ENCODE data around the gene YJEFN3. TPM values are rescaled to one million over a fixed set of nuclear protein-coding genes. Genes with fewer than 3 reads are reported as not detected.

The YJEFN3 gene
- total RNA-seq, 1 experiment from 2014 or later, result 16.6 TPM

DNA sequence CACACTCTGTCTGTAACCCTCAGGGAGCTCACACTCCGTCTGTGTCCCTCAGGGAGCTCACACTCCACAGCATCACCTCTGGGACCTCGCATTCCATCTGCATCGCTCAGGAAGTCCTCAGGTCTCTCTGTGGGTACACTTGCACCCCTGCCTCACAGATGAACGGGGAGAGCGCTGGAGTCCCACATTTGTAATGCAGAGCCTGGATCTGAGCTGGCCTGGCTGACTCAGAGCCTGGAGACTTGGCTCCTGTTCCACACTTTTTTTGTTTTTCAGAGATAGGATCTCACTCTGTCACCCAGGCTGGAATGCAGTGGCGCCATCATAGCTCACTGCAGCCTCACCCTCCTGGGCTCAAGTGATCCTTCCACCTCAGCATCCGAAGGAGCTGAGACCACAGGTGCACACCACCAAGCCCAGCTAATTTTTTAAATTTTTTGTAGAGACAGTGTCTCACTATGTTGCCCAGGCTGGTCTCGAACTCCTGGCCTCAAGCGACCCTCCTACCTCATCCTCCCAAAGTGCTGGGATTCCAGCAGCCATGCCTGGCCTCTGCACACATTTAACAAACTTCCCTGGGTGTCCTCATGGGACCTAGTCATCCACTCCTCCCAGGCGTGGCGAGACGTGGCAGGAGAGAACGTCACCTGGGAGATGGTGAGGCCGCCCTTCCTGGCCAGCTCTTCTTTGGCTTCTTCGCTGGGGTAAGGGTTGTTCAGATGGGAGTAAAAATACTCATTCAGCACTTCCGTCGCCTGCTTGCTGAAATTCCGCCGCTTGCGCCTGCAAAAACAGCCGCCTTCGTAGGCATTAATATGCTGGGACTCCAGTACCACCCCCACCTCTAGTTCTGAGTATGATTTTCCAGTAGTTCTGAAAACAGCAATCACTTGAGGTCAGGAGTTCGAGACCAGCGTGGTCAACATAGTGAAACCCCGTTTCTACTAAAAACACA is 40.4 kb downstream of the YJEFN3 start:
- Histone ChIP-seq H2BK15ac (ENCODE audit: low read depth, low read length) (no peak overlapping the region), H3K27ac (ENCODE audit: insufficient read length, low read depth, low read length) (no peak overlapping the region), H3K18ac (ENCODE audit: insufficient read length, low read depth, low read length) (no peak overlapping the region), H4K5ac (ENCODE audit: insufficient read length, low read depth, low read length) (no peak overlapping the region), H2BK120ac (ENCODE audit: low read depth, low read length, poor library complexity, severe bottlenecking) (no peak overlapping the region), H4K20me1 (ENCODE audit: control insufficient read depth, insufficient read depth, insufficient read length) (no peaks in the 10 kb centered on the region), H3K23ac (ENCODE audit: insufficient read length, low read depth, low read length) (no peak overlapping the region), H2AFZ (ENCODE audit: low read length) (no peak overlapping the region), H2AK5ac (ENCODE audit: insufficient read length, low read length) (no peak overlapping the region), H3K56ac (ENCODE audit: insufficient read length, low read depth, low read length) (no peak overlapping the region), H4K91ac (ENCODE audit: insufficient read length, low read depth, low read length) (no peak overlapping the region), H3T11ph (ENCODE audit: low read length) (no peak overlapping the region), H2BK12ac (ENCODE audit: insufficient read length, low read depth, low read length) (no peak overlapping the region), H3K9ac (ENCODE audit: extremely low read depth, insufficient read length, low read length) (no peak overlapping the region), H3K79me2 (ENCODE audit: insufficient read depth, low read length) (no peaks in the 10 kb centered on the region), H3K4me1 (ENCODE audit: insufficient read depth, low read length) (no peaks in the 10 kb centered on the region), H2BK5ac (ENCODE audit: insufficient read length, low read length) (no peak overlapping the region), H3K14ac (ENCODE audit: insufficient read depth, low read length) (no peak overlapping the region), H3K79me1 (ENCODE audit: insufficient read depth, low read depth, low read length, poor library complexity, severe bottlenecking) (no peaks in the 10 kb centered on the region), H3K4ac (ENCODE audit: low read depth, low read length) (no peak overlapping the region), H3K23me2 (ENCODE audit: insufficient read length, low read depth, low read length, poor library complexity, severe bottlenecking) (no peaks in the 10 kb centered on the region), H3K27me3 (ENCODE audit: insufficient read depth, low read length) (no peaks in the 10 kb centered on the region), H4K8ac (replicated peaks; ENCODE audit: insufficient read length, low read depth, low read length) (no peak overlapping the region), H3K4me2 (ENCODE audit: insufficient read depth, insufficient read length, low read length) (no peak overlapping the region), H3K9me3 (ENCODE audit: control insufficient read depth, low read depth, low read length) (no peaks in the 10 kb centered on the region), H2BK20ac (ENCODE audit: low read depth, low read length, poor library complexity, severe bottlenecking) (no peak overlapping the region)
- Mint-ChIP-seq H3K4me1 (peaks cover 8 to 9% of the 10 kb centered on the region in 2 experiments; a peak in 3 of 4 replicates), H3K27ac (no peak overlapping the region), H3K27me3 (ENCODE audit: low read depth) (peaks cover 13% of the 10 kb centered on the region), H3K36me3 (ENCODE audit: insufficient read depth in 1 of 3, low read depth in 3 of 3) (peaks cover 15 to 21% (median 15%) of the 10 kb centered on the region in 3 experiments), H3K9me3 (peaks cover 0 to 3% of the 10 kb centered on the region in 2 experiments; a peak in 1 of 5 replicates), H3K4me3 (peak overlapping the region in 1 of 2 experiments; percentile 26; a peak in 1 of 5 replicates)
- DNase-seq, result no peak
- TF ChIP-seq CTCF (conservative IDR thresholded peaks at IDR 0.05), result no peak
- WGBS (ENCODE audit: extremely low coverage, insufficient read length, low lambda C conversion rate), result no CpG with 5 or more reads among the region's 25 CpGs

Data from H9 (cell line).